HEK293 (cell line): ENCODE results near the gene RNF145.

ENCODE experiments used
- CTCF ChIA-PET: fragments of 350-600 bp; formaldehyde crosslinking; extraction: SDS; loops from one replicate; lab custom pipeline; 2021; ENCODE audit warnings: antibody characterized with exemption; lab: Yijun Ruan, JAX
- POLR2A ChIA-PET: fragments of 300-600 bp; formaldehyde crosslinking; extraction: SDS; loops from one replicate; lab custom pipeline; 2020; ENCODE audit warnings: antibody characterized with exemption, inconsistent platforms; lab: Yijun Ruan, JAX
- H3K27ac ChIP-seq: fragments of 200-500 bp; sonication (Bioruptor generic); 2 replicates; pipeline ENCODE4 v1.5.1; 2014; ENCODE audit warnings: low read depth, low read length, control low read depth, inconsistent platforms; ENCODE audit errors: extremely low read depth
- H3K36me3 ChIP-seq, 2 experiments: fragments of 200-500 bp in 1 of 2; sonication (Bioruptor generic) in 1 of 2; 1 replicate in 1 of 2; 2 replicates in 1 of 2; pipeline ENCODE4 v1.5.1; 2014 to 2017; ENCODE audit warnings: inconsistent platforms in 2 of 2, low read length in 2 of 2; ENCODE audit not compliant: control insufficient read depth in 2 of 2, insufficient read depth in 1 of 2
- H3K4me1 ChIP-seq: fragments of 200-500 bp; sonication (Bioruptor generic); 2 replicates; pipeline ENCODE4 v1.5.1; 2014; ENCODE audit warnings: mild to moderate bottlenecking, low read length, inconsistent platforms; ENCODE audit not compliant: control insufficient read depth, insufficient read depth
- H3K4me3 ChIP-seq: 2 replicates; pipeline ENCODE4 v1.5.1; 2011; ENCODE audit warnings: low read depth, mild to moderate bottlenecking, control low read depth, low read length, moderate library complexity
- H3K9me3 ChIP-seq: fragments of 200-500 bp; sonication (Bioruptor generic); 2 replicates; pipeline ENCODE4 v1.5.1; 2014; ENCODE audit warnings: low read depth, low read length, inconsistent platforms; ENCODE audit not compliant: control insufficient read depth, insufficient read depth
- GFI1B ChIP-seq: fragments of 450-650 bp; formaldehyde crosslinking; IDR thresholded peaks from 2 replicates; pipeline ENCODE4 v1.5.1; 2016; ENCODE audit warnings: missing biosample characterization, missing genetic modification characterization
- KLF16 ChIP-seq: fragments of 450-650 bp; formaldehyde crosslinking; IDR thresholded peaks from 2 replicates; pipeline ENCODE4 v1.5.1; 2017; ENCODE audit warnings: missing biosample characterization, missing genetic modification characterization
- MYNN ChIP-seq: fragments of 450-650 bp; formaldehyde crosslinking; IDR thresholded peaks from 2 replicates; pipeline ENCODE4 v1.5.1; 2016; ENCODE audit warnings: missing biosample characterization, missing genetic modification characterization, borderline replicate concordance
- PRDM6 ChIP-seq: fragments of 450-650 bp; formaldehyde crosslinking; IDR thresholded peaks from 2 replicates; pipeline ENCODE4 v1.5.1; 2017; ENCODE audit warnings: missing biosample characterization, missing genetic modification characterization
- REST ChIP-seq: fragments of 450-650 bp; formaldehyde crosslinking; IDR thresholded peaks from 2 replicates; pipeline ENCODE4 v1.5.1; 2016; ENCODE audit warnings: missing biosample characterization, missing genetic modification characterization
- YY1 ChIP-seq: fragments of 450-650 bp; formaldehyde crosslinking; IDR thresholded peaks from 2 replicates; pipeline ENCODE4 v1.5.1; 2018; ENCODE audit warnings: missing biosample characterization, missing genetic modification characterization
- ZBTB21 ChIP-seq: fragments of 450-650 bp; formaldehyde crosslinking; IDR thresholded peaks from 2 replicates; pipeline ENCODE4 v1.5.1; 2017; ENCODE audit warnings: missing biosample characterization, missing genetic modification characterization
- ZBTB8A ChIP-seq: fragments of 450-650 bp; formaldehyde crosslinking; IDR thresholded peaks from 2 replicates; pipeline ENCODE4 v1.5.1; 2016; ENCODE audit warnings: missing biosample characterization, missing genetic modification characterization
- ZNF248 ChIP-seq: fragments of 450-650 bp; formaldehyde crosslinking; IDR thresholded peaks from 2 replicates; pipeline ENCODE4 v1.5.1; 2017; ENCODE audit warnings: missing biosample characterization, missing genetic modification characterization
- ZNF350 ChIP-seq: fragments of 450-650 bp; formaldehyde crosslinking; IDR thresholded peaks from 2 replicates; pipeline ENCODE4 v1.5.0; 2017; ENCODE audit warnings: missing biosample characterization, mild to moderate bottlenecking, missing genetic modification characterization
- ZNF354C ChIP-seq: fragments of 450-650 bp; formaldehyde crosslinking; IDR thresholded peaks from 2 replicates; pipeline ENCODE4 v1.5.1; 2016; ENCODE audit warnings: missing biosample characterization, missing genetic modification characterization, low read depth, borderline replicate concordance
- ZNF362 ChIP-seq: fragments of 450-650 bp; formaldehyde crosslinking; IDR thresholded peaks from 2 replicates; pipeline ENCODE4 v1.5.1; 2016; ENCODE audit warnings: missing biosample characterization, missing genetic modification characterization

The RNF145 gene

GRCh38 chr5:159207686-159208513 lies 1.5 kb downstream of the RNF145 start (continued):
- TF ChIP-seq REST (tag by site-specific recombination) (no peak; the same call in none of the 2 replicates), ZNF354C (tag by site-specific recombination) (no peak), ZBTB8A (tag by site-specific recombination) (no peak)

- Histone ChIP-seq H3K4me3 (peak overlapping the region; percentile 85), H3K36me3 (peaks cover 0 to 2% of the 10 kb centered on the region in 2 experiments; a peak in 2 of 3 replicates), H3K4me1 (peaks cover 37% of the 10 kb centered on the region), H3K27ac (peak overlapping the region; percentile 74), H3K9me3 (no peaks in the 10 kb centered on the region)
- ChIA-PET POLR2A (interaction anchor here (0.7 to 2.1 kb wide), 5 partner anchors 33 to 1183 kb away, joined by 3 to 9 read pairs (median 5); no protein-coding TSS in a partner anchor), CTCF (interaction anchor here (0.6 to 2.0 kb wide), 4 partner anchors 21 to 114 kb away, joined by 3 to 5 read pairs (median 3); no protein-coding TSS in a partner anchor)
- no peak for TF ChIP-seq GFI1B (tag by site-specific recombination)
- peak; percentile 91 for TF ChIP-seq MYNN
- peak; percentile 86 for TF ChIP-seq ZNF362 (tag by site-specific recombination)
- TF ChIP-seq KLF16 (tag by site-specific recombination), result no peak
- peak; percentile 62 for TF ChIP-seq PRDM6 (tag by site-specific recombination)
- no peak for TF ChIP-seq ZNF350 (tag by site-specific recombination)
These were observed 2.1 kb downstream of the RNF145 start for GRCh38 chr5:159207222-159207685.

GRCh38 chr5:159206818-159207217 lies 2.5 kb downstream of the RNF145 start:
- H3K4me3 ChIP-seq, result peak overlapping the region; percentile 85
- H3K4me1 ChIP-seq, result peaks cover 34% of the 10 kb centered on the region
- no peaks in the 10 kb centered on the region for H3K9me3 ChIP-seq
- TF ChIP-seq YY1 (tag by site-specific recombination) (no peak), ZNF248 (tag by site-specific recombination) (no peak), PRDM6 (tag by site-specific recombination) (peak; percentile 65), ZBTB21 (no peak)
- H3K27ac ChIP-seq, result peak overlapping the region; percentile 74
- ChIA-PET POLR2A (interaction anchor here (0.7 kb wide), 1 partner anchor 66 kb away, joined by 4 read pairs; no protein-coding TSS in a partner anchor), CTCF (interaction anchor here (0.6 to 1.0 kb wide), 4 partner anchors 14 to 110 kb away, joined by 3 read pairs; no protein-coding TSS in a partner anchor)
- peaks cover 0 to 4% of the 10 kb centered on the region in 2 experiments; a peak in 2 of 3 replicates for H3K36me3 ChIP-seq
